Liver (tissue), 3 donors: ENCODE data around the gene YBEY.

Experiments
- CTCF ChIP-seq: fragments of 150-350 bp; IDR thresholded peaks from 2 replicates; pipeline ENCODE4 v1.5.1; 2017; ENCODE audit warnings: improper control_type of control experiment, low read depth, low read length; ENCODE audit not compliant: missing input control
- FOXA1 ChIP-seq: IDR thresholded peaks from 2 replicates; pipeline ENCODE4 v1.6.1; 2016; ENCODE audit warnings: antibody characterized with exemption
- GABPA ChIP-seq, 2 donors: IDR thresholded peaks in 1 of 2; conservative IDR thresholded peaks in 1 of 2; 2 replicates each; pipeline ENCODE4 v1.6.1; 2016; ENCODE audit warnings: antibody characterized with exemption in 2 of 2, mild to moderate bottlenecking in 1 of 2, moderate library complexity in 1 of 2
- HNF4G ChIP-seq: IDR thresholded peaks from 2 replicates; pipeline ENCODE4 v1.6.1; 2016; ENCODE audit warnings: antibody characterized with exemption
- RAD21 ChIP-seq, 2 donors: IDR thresholded peaks; 2 replicates each; pipeline ENCODE4 v1.6.1; 2016; ENCODE audit warnings: antibody characterized with exemption in 2 of 2, mild to moderate bottlenecking in 2 of 2
- TAF1 ChIP-seq: conservative IDR thresholded peaks from 2 replicates; pipeline ENCODE4 v1.6.1; 2016; ENCODE audit warnings: antibody characterized with exemption, mild to moderate bottlenecking
- YY1 ChIP-seq: IDR thresholded peaks from 2 replicates; pipeline ENCODE4 v1.6.1; 2016; ENCODE audit warnings: antibody characterized with exemption, mild to moderate bottlenecking
- TF ChIP-seq, protein P1 (sequence below): IDR thresholded peaks from 2 replicates; pipeline ENCODE4 v1.6.1; 2016; ENCODE audit warnings: antibody characterized with exemption
- TF ChIP-seq, protein P2 (sequence below): IDR thresholded peaks from 2 replicates; pipeline ENCODE4 v1.6.1; 2016; ENCODE audit warnings: antibody characterized with exemption, mild to moderate bottlenecking
- donor health status: healthy.
- donor health status: healthy.

DNA sequence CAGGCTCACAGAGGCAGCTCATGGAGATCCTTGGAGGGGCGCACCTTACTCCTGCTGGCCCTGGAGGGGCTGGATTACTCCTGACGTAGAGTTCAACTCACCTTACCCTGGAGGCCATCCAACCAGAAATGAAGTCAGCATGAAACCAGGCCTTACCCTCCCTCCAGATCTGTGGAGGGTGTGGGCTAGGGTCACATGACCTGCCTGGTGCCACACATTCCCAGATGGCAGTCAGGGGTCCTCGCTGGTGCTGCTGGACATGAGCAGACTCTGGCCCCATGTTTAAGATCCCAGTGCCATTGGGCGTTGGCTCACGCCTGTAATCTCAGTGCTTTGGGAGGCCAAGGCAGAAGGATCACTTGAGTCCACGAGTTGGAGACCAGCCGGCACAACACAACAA lies 33.0 kb downstream of the YBEY start:
- no peak for TF ChIP-seq CTCF
- TF ChIP-seq FOXA1: no peak
- no peak for TF ChIP-seq TAF1
- TF ChIP-seq, protein P1, sequence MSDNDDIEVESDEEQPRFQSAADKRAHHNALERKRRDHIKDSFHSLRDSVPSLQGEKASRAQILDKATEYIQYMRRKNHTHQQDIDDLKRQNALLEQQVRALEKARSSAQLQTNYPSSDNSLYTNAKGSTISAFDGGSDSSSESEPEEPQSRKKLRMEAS: no peak
- TF ChIP-seq RAD21 (IDR thresholded peaks at IDR 0.05): no peak
- no peak for TF ChIP-seq YY1
- TF ChIP-seq GABPA (IDR thresholded peaks at IDR 0.05 in 1 of 2, conservative IDR thresholded peaks at IDR 0.05 in 1 of 2): no peak
- TF ChIP-seq, protein P2, sequence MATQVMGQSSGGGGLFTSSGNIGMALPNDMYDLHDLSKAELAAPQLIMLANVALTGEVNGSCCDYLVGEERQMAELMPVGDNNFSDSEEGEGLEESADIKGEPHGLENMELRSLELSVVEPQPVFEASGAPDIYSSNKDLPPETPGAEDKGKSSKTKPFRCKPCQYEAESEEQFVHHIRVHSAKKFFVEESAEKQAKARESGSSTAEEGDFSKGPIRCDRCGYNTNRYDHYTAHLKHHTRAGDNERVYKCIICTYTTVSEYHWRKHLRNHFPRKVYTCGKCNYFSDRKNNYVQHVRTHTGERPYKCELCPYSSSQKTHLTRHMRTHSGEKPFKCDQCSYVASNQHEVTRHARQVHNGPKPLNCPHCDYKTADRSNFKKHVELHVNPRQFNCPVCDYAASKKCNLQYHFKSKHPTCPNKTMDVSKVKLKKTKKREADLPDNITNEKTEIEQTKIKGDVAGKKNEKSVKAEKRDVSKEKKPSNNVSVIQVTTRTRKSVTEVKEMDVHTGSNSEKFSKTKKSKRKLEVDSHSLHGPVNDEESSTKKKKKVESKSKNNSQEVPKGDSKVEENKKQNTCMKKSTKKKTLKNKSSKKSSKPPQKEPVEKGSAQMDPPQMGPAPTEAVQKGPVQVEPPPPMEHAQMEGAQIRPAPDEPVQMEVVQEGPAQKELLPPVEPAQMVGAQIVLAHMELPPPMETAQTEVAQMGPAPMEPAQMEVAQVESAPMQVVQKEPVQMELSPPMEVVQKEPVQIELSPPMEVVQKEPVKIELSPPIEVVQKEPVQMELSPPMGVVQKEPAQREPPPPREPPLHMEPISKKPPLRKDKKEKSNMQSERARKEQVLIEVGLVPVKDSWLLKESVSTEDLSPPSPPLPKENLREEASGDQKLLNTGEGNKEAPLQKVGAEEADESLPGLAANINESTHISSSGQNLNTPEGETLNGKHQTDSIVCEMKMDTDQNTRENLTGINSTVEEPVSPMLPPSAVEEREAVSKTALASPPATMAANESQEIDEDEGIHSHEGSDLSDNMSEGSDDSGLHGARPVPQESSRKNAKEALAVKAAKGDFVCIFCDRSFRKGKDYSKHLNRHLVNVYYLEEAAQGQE: no peak
- TF ChIP-seq HNF4G: no peak
